OCI-LY7 (cell line): Measurements from ENCODE around the gene JAML. TPM values are rescaled to one million over a fixed set of nuclear protein-coding genes. Genes with fewer than 3 reads are reported as not detected.

Experiments
- BruUV-seq: library from RNA; stranded (reverse); fragments of 400-500 nt; replicated peaks from 2 replicates; lab custom pipeline; 2021; lab: Mats Ljungman, UMichigan
- CTCF ChIA-PET: fragments of 300-600 bp; sonication (Branson Sonifier 250); formaldehyde crosslinking; loops from one replicate; lab custom pipeline; 2022; ENCODE audit warnings: antibody characterized with exemption; ENCODE audit not compliant: unreplicated experiment; lab: Charles Lee
- POLR2A ChIA-PET: fragments of 300-600 bp; sonication (Branson Sonifier 250); formaldehyde crosslinking; loops from one replicate; lab custom pipeline; 2022; ENCODE audit warnings: antibody characterized with exemption; lab: Charles Lee
- DNase-seq: peaks from one replicate; pipeline ENCODE4 v3.0.0-alpha.2; 2015; ENCODE audit warnings: low spot score
- H2AFZ ChIP-seq: fragments of 200-600 bp; sonication (generic), shearing (Covaris generic); 2 replicates; pipeline ENCODE4 v1.6.1; 2014; ENCODE audit warnings: mild to moderate bottlenecking, antibody characterized with exemption, low read length, moderate library complexity
- H3K27ac ChIP-seq: fragments of 200-600 bp; sonication (generic); 2 replicates; pipeline ENCODE4 v1.5.1; 2014; ENCODE audit warnings: mixed run types, low read depth, mild to moderate bottlenecking, moderate library complexity, low read length, inconsistent platforms; ENCODE audit not compliant: poor library complexity, severe bottlenecking
- H3K36me3 ChIP-seq: fragments of 200-600 bp; sonication (generic); 2 replicates; pipeline ENCODE4 v1.6.1; 2014; ENCODE audit warnings: mild to moderate bottlenecking, antibody characterized with exemption, low read length, moderate library complexity, mixed read lengths; ENCODE audit not compliant: insufficient read depth
- H3K4me1 ChIP-seq: fragments of 200-600 bp; sonication (generic); 2 replicates; pipeline ENCODE4 v1.5.1; 2014; ENCODE audit warnings: mild to moderate bottlenecking, low read length; ENCODE audit not compliant: insufficient read depth, poor library complexity, severe bottlenecking
- H3K4me2 ChIP-seq: fragments of 200-600 bp; sonication (generic); 2 replicates; pipeline ENCODE4 v1.6.1; 2014; ENCODE audit warnings: mild to moderate bottlenecking, low read length
- H3K4me3 ChIP-seq: fragments of 200-600 bp; sonication (generic); 2 replicates; pipeline ENCODE4 v1.5.1; 2014; ENCODE audit warnings: mild to moderate bottlenecking, low read depth, low read length; ENCODE audit not compliant: poor library complexity, severe bottlenecking
- H3K79me2 ChIP-seq: fragments of 200-600 bp; sonication (generic); 2 replicates; pipeline ENCODE4 v1.6.1; 2016; ENCODE audit warnings: low read depth, mild to moderate bottlenecking, low read length, moderate library complexity, mixed read lengths; ENCODE audit not compliant: insufficient read depth
- H3K9me2 ChIP-seq: fragments of 200-600 bp; sonication (generic); 2 replicates; pipeline ENCODE4 v1.6.1; 2016; ENCODE audit warnings: mild to moderate bottlenecking, low read length, mixed read lengths; ENCODE audit not compliant: insufficient read depth
- H3K9me3 ChIP-seq: fragments of 200-600 bp; sonication (generic); 2 replicates; pipeline ENCODE4 v1.6.1; 2014; ENCODE audit warnings: mild to moderate bottlenecking, mixed run types, low read length, mixed read lengths
- H4K20me1 ChIP-seq: fragments of 200-600 bp; sonication (generic); 2 replicates; pipeline ENCODE4 v1.6.1; 2014; ENCODE audit warnings: mild to moderate bottlenecking, antibody characterized with exemption, low read length, moderate library complexity, mixed read lengths; ENCODE audit not compliant: insufficient read depth
- EZH2phosphoT487 ChIP-seq: fragments of 200-600 bp; sonication (generic); IDR thresholded peaks from 2 replicates; pipeline ENCODE4 v1.6.1; 2018; ENCODE audit warnings: low read depth, borderline replicate concordance, mild to moderate bottlenecking, mixed run types, antibody characterized with exemption, low read length, moderate library complexity, mixed read lengths
- intact Hi-C: fragments of 100-400 bp; cut with micrococcal nuclease; formaldehyde crosslinking; loops from one replicate; pipeline ENCODE4 v1.10.0; 2022; ENCODE audit not compliant: unreplicated experiment
- total RNA-seq, 2 experiments: library from RNA; depleted of rRNA in 1 of 2; stranded (reverse); fragments of >200 nt in 1 of 2; shearing (Covaris generic) in 1 of 2; gene quantifications; 2 replicates each; pipeline ENCODE4 v1.2.3, GENCODE V29; 2014 to 2022
- TF ChIP-seq, protein P1 (sequence below): fragments of 200-600 bp; sonication (generic); conservative IDR thresholded peaks from 2 replicates; pipeline ENCODE4 v1.5.1; 2014; ENCODE audit warnings: mild to moderate bottlenecking, antibody characterized with exemption, low read length, moderate library complexity, mixed read lengths

Gene JAML
- total RNA-seq, 2 experiments from 2014 or later, result 0.63 to 0.73 TPM

DNA sequence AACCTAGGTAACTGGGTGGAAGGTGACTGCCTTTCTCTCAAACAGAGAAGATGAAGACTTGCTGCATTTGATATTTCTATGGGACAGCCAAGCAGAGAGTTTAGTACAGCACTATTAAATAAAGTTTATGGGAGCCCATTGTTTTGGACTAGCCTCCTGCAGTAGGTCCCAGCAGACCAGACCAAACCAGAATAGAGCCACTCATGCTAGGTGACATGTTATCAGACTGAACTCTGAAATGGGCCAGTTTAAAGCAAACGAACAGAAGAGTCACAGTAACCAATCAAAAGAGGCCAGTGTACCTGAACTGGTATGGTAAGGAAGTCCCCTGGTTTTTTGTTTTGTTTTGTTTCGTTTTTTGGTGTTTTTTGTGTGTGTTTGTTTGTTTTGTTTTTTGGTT is 47.2 kb upstream of the JAML start:
- POLR2A ChIA-PET, result no interaction called here
- Histone ChIP-seq H3K9me3 (no peaks in the 10 kb centered on the region), H3K27ac (no peak overlapping the region), H3K4me3 (no peak overlapping the region), H3K4me1 (peaks cover 9% of the 10 kb centered on the region), H2AFZ (no peak overlapping the region), H3K9me2 (no peaks in the 10 kb centered on the region), H3K4me2 (no peak overlapping the region), H4K20me1 (no peaks in the 10 kb centered on the region), H3K36me3 (no peaks in the 10 kb centered on the region), H3K79me2 (no peaks in the 10 kb centered on the region)
- DNase-seq, result no peak
- CTCF ChIA-PET, result no interaction called here
- intact Hi-C loops, result no loop called here
- no TSS peak for BruUV-seq
- TF ChIP-seq, protein P1, sequence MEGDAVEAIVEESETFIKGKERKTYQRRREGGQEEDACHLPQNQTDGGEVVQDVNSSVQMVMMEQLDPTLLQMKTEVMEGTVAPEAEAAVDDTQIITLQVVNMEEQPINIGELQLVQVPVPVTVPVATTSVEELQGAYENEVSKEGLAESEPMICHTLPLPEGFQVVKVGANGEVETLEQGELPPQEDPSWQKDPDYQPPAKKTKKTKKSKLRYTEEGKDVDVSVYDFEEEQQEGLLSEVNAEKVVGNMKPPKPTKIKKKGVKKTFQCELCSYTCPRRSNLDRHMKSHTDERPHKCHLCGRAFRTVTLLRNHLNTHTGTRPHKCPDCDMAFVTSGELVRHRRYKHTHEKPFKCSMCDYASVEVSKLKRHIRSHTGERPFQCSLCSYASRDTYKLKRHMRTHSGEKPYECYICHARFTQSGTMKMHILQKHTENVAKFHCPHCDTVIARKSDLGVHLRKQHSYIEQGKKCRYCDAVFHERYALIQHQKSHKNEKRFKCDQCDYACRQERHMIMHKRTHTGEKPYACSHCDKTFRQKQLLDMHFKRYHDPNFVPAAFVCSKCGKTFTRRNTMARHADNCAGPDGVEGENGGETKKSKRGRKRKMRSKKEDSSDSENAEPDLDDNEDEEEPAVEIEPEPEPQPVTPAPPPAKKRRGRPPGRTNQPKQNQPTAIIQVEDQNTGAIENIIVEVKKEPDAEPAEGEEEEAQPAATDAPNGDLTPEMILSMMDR, result no peak
- no peak for TF ChIP-seq EZH2phosphoT487

DNA sequence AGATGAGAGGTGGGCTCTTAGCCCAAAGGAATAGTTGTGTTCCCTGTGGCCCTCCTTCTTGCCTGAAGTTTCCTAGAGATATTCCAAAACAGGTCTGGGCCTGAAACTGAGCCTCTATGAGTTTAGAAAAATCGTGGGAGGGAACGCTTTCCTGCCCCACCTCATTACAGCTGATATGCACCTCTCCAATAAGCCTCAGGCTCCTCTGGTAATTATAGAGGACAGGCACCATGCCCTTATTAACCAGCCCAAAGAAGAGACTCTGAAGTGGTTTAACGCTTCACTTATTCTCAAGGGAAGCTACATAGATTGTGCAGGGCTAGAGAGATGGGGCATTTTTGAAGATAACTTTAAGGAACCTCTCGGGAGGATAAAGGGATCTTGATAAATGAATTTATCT is 42.7 kb upstream of the JAML start:
- TF ChIP-seq, protein P1, result no peak
- TF ChIP-seq EZH2phosphoT487, result no peak
- Histone ChIP-seq H3K9me2 (no peaks in the 10 kb centered on the region), H3K27ac (no peak overlapping the region), H4K20me1 (no peaks in the 10 kb centered on the region), H3K9me3 (no peaks in the 10 kb centered on the region), H3K4me2 (0 out of 2 replicates have a peak overlapping the region, but pooled peaks have one; percentile 7), H2AFZ (no peak overlapping the region), H3K4me3 (no peak overlapping the region), H3K79me2 (no peaks in the 10 kb centered on the region), H3K4me1 (peaks cover 8% of the 10 kb centered on the region), H3K36me3 (no peaks in the 10 kb centered on the region)
- ChIA-PET POLR2A (interaction anchor here (0.5 to 1.2 kb wide), 2 partner anchors 10 to 27 kb away, joined by 4 read pairs; no protein-coding TSS in a partner anchor), CTCF (interaction anchor here (0.5 to 1.3 kb wide), 2 partner anchors 51 to 96 kb away, joined by 3 read pairs; no protein-coding TSS in a partner anchor)
- DNase-seq, result peak; percentile 14
- intact Hi-C loops, result no loop called here
- no TSS peak for BruUV-seq

DNA sequence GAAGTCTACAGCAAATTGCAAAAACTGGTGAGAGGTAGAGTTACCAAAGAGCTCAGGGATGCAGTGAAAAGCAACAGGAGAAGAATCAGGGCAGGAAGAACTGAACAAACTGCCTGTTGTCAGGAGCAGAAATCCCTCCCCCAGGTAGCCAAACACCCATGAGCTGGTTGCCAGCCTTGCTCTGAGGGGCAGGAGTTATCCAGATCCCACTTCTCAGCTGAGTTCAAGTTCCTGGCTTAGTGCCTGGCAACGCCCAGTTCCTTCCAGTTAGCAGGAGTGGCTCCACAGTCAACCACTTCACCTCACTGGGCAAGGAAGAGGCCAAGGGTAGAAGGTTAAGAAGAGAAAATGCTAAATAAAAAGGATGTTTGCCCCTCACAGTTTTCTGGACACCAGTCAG is 41.1 kb upstream of the JAML start:
- no peak for DNase-seq
- intact Hi-C loops, result no loop called here
- Histone ChIP-seq H3K36me3 (no peaks in the 10 kb centered on the region), H2AFZ (no peak overlapping the region), H4K20me1 (no peaks in the 10 kb centered on the region), H3K9me2 (no peaks in the 10 kb centered on the region), H3K27ac (no peak overlapping the region), H3K79me2 (no peaks in the 10 kb centered on the region), H3K9me3 (no peaks in the 10 kb centered on the region), H3K4me1 (peaks cover 8% of the 10 kb centered on the region), H3K4me2 (no peak overlapping the region), H3K4me3 (no peak overlapping the region)
- TF ChIP-seq EZH2phosphoT487, result no peak
- TF ChIP-seq, protein P1, result no peak
- BruUV-seq, result no TSS peak
- CTCF ChIA-PET, result no interaction called here
- POLR2A ChIA-PET, result no interaction called here
